NCI-H1417 (cell line): ENCODE results near the gene EFR3B.
"Not testable (repeated sequence)": the region's sequence is repeated elsewhere in the genome, so short reads cannot be mapped to it uniquely, and the experiment has no call there.

Experiments used
- DNase-seq, 3 experiments: peaks; one replicate each; lab custom pipeline; 2025; lab: John Stamatoyannopoulos, UW

Gene EFR3B

GRCh38 chr2:25072606-25073005 is 30.7 kb downstream of the EFR3B start:
- DNase-seq: no peak

GRCh38 chr2:25073025-25073424 is 31.1 kb downstream of the EFR3B start:
- peak in 2 of 3 experiments; percentile 27 to 58 for DNase-seq

GRCh38 chr2:25073914-25074313 is 32.0 kb downstream of the EFR3B start:
- no peak for DNase-seq

GRCh38 chr2:25074826-25075225 is 33.0 kb downstream of the EFR3B start:
- DNase-seq: no peak

GRCh38 chr2:25076749-25077148 is 34.9 kb downstream of the EFR3B start:
- DNase-seq: peak; percentile 27 to 73 (median 44)

GRCh38 chr2:25077789-25078169 is 35.9 kb downstream of the EFR3B start:
- no peak for DNase-seq

GRCh38 chr2:25078170-25079049 is 36.5 kb downstream of the EFR3B start:
- peak; percentile 82 to 90 (median 82) for DNase-seq

GRCh38 chr2:25079050-25079635 is 37.3 kb downstream of the EFR3B start:
- DNase-seq: no peak

- DNase-seq: no peak
Measured at GRCh38 chr2:25081237-25081790, 39.4 kb downstream of the EFR3B start.

GRCh38 chr2:25082002-25082622 is 40.2 kb downstream of the EFR3B start:
- DNase-seq: no peak

GRCh38 chr2:25085761-25086560 is 44.1 kb downstream of the EFR3B start:
- DNase-seq: no peak

- DNase-seq: no peak
Measured at GRCh38 chr2:25088817-25089516, 47.1 kb downstream of the EFR3B start.

GRCh38 chr2:25089605-25090315 is 47.9 kb downstream of the EFR3B start:
- peak in 1 of 3 experiments; percentile 45 for DNase-seq

GRCh38 chr2:25090801-25091200 is 48.9 kb downstream of the EFR3B start:
- DNase-seq: no peak

GRCh38 chr2:25091265-25091664 is 49.4 kb downstream of the EFR3B start:
- no peak for DNase-seq

GRCh38 chr2:25098056-25098455 is 56.2 kb downstream of the EFR3B start:
- DNase-seq: no peak

- DNase-seq: no peak
Measured at GRCh38 chr2:25098670-25099486, 57.0 kb downstream of the EFR3B start.

GRCh38 chr2:25102352-25102751 is 60.5 kb downstream of the EFR3B start:
- not testable (repeated sequence) for DNase-seq

GRCh38 chr2:25103287-25103871 is 61.5 kb downstream of the EFR3B start:
- no peak for DNase-seq
